SU-DHL-6 (cell line): Measurements from ENCODE around the gene SNAPIN.

Experiments used
- CTCF ChIP-seq: fragments of 200-600 bp; sonication (generic); IDR thresholded peaks from one replicate; pipeline ENCODE4 v1.5.1; 2017; ENCODE audit warnings: antibody characterized with exemption, mild to moderate bottlenecking, low read length, moderate library complexity; ENCODE audit not compliant: insufficient read depth, poor library complexity, severe bottlenecking
- EZH2phosphoT487 ChIP-seq: fragments of 200-600 bp; sonication (generic), shearing (Covaris generic); conservative IDR thresholded peaks from 2 replicates; pipeline ENCODE4 v1.6.1; 2018; ENCODE audit warnings: mild to moderate bottlenecking, antibody characterized with exemption, low read length, moderate library complexity, mixed read lengths

DNA sequence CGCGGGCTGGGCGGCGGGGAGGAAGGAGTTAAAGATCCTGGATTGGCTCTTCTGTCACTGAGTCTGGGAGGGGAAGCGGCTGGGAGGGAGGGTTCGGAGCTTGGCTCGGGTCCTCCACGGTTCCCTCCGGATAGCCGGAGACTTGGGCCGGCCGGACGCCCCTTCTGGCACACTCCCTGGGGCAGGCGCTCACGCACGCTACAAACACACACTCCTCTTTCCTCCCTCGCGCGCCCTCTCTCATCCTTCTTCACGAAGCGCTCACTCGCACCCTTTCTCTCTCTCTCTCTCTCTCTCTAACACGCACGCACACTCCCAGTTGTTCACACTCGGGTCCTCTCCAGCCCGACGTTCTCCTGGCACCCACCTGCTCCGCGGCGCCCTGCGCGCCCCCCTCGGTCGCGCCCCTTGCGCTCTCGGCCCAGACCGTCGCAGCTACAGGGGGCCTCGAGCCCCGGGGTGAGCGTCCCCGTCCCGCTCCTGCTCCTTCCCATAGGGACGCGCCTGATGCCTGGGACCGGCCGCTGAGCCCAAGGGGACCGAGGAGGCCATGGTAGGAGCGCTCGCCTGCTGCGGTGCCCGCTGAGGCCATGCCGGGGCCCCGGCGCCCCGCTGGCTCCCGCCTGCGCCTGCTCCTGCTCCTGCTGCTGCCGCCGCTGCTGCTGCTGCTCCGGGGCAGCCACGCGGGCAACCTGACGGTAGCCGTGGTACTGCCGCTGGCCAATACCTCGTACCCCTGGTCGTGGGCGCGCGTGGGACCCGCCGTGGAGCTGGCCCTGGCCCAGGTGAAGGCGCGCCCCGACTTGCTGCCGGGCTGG is 20.2 kb downstream of the SNAPIN start, which contains the start of gene NPR1:
- TF ChIP-seq CTCF (no peak), EZH2phosphoT487 (no peak)
